RCC 7860 (cell line): ENCODE data around the gene INPP5F.
A peak's percentile ranks its signal among the peaks of the same experiment; 100 is the strongest.

Experiments
- DNase-seq: peaks from one replicate; pipeline ENCODE4 v3.0.0-alpha.2; 2015; ENCODE audit warnings: low spot score
- FAIRE-seq: peaks from 2 replicates; lab custom pipeline; 2012; peaks lifted over from hg19 to GRCh38; lab: Jason Lieb, UNC

The INPP5F gene

GRCh38 chr10:119807960-119808697 is 82.3 kb downstream of the INPP5F start:
- FAIRE-seq, result peak; percentile 64
- peak; percentile 73 for DNase-seq

DNA sequence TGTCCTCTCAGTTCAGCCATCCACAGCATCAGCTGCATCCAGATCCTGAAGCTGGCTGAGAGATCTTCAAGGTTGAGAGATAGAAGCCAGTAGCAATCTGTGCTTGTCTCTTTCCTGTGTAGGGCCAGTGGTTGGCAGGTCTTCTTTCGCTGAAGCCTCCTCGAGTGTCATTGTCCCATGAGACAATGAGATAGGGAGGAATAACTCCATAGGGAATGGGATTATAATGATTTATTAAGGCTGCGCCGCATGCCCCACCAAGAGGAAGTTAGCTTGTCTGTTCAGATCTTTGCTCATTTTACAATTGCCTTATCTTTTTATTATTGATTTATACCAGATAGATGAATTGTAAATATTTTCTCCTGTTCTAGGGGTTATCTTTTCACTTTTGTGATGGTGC is 85.3 kb downstream of the INPP5F start:
- DNase-seq, result no peak
- FAIRE-seq, result no peak

DNA sequence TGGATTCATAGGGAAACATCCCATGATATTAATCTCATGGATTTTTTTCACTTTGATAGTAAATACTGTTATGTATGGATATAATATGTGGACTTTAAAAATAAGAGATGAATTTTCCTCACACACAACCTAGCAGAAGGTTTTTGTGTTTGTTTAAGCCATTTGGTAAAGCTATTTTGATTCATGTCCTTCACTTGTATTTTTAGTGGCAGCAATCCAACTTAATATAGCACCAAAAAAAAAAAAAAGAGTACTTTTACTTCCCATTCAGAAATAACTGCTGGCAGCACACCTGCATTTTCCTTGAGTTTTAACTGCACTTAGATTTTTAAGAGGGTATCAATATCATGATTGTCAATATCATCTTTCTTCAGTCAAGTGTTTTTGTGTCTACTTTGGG is 86.8 kb downstream of the INPP5F start:
- FAIRE-seq (no peak), DNase-seq (no peak)

- FAIRE-seq (no peak), DNase-seq (no peak)
Observed at GRCh38 chr10:119815671-119816070, 89.8 kb downstream of the INPP5F start.

DNA sequence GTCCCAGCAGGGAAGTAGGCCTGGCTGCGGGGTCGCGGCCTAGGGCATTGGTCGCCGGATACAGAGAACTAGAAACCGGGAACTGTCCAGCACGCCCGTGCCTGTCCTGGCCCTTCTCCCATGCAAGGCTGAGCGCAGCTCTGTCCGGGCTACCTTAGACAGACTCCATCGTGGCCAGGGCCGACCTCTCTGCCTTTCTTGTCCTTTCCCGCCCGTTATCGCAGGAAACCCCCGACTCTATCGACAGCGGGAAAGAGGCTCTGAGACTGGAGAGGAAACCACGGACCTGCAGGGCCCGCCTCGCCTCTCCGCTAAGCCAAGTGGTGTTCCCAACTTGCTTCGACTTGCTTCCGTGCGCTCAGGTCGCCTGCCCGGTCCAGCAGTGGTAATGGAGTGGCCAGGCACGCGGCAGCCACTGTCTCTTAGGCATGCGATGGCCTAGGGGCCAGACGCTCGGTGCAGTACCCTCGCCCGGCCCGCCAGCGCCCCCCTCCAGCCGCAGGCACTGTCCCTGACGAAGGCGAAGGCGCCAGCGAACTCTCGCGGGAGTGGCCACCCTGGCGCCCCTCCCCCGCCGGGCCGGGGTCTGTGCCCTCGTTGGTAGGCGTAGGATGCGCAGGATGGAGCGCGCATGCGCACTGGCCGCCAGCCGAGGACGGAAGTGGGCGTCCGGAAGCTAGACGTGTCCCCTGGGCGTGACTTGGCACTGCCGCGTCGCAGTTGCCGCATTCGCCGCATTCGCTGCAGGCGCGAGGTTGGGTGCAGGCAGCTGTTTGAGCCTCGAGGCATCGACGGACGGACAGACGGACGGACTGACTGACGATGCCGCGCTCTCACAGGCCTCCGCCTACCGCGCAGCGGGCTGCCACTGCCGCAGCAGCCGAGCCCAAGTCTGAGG is 92.4 kb downstream of the INPP5F start:
- FAIRE-seq, result no peak
- DNase-seq, result no peak

GRCh38 chr10:119818889-119819270 is 93.0 kb downstream of the INPP5F start:
- DNase-seq, result no peak
- no peak for FAIRE-seq

DNA sequence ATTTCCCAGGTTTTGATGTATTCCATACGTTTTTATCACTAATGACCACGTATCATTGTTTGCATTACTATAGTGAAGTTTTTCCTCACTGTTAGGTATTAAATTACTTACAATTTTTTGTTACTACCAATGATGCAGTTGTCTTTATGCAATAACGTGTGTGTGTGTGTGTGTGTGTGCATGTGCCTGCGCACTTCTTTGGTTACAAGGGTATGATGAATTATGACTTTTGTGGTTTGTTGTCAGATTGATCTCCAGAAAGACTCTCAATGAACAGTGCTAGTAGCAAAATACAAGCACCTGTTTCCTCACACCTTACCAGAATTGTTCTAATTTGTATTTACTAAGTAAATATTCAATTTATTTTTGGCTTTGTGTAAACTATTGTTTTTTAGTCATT is 95.3 kb downstream of the INPP5F start:
- FAIRE-seq (no peak), DNase-seq (no peak)

DNA sequence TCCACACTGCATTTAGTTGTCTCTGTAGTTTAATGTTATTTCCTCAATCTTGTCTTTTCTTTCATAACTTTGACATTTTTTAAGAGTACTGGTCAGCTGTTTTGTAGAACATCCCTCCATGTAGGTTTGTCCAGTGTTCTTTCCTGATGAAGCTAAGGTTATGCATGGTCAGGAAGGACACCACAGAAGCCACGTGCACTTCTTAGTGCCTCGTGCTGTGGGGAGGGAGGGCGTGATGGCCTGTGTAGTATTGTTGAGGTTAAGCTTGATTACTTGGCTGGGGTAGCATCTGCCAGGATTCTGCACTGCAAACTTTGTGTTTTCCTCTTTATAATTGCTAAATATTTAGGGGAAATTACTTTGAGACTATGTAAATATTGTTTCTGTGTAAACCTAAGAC is 98.4 kb downstream of the INPP5F start:
- DNase-seq, result no peak
- no peak for FAIRE-seq

GRCh38 chr10:119826771-119827170 is 100.9 kb downstream of the INPP5F start:
- FAIRE-seq, result no peak
- no peak for DNase-seq

- DNase-seq (no peak), FAIRE-seq (no peak)
Observed at GRCh38 chr10:119827430-119827829, 101.6 kb downstream of the INPP5F start.

DNA sequence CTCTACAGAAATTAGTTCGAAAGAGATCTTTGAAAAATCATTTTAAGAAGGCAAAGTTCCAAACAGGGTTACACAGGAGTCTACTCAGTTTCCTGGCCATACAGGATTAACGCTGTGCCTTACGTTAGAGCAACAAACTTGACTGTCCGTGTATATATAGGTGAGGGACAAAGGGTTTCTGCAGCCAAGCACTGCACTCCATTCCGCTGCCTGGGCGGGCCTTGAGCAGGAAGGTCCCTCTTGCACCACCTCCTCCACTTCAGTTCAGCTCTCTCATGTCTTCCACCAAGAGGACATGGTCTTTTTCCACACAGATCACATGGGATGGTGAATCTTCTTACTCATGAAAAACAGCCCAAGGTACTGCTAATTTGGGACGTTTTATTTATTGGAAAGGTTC is 103.6 kb downstream of the INPP5F start:
- DNase-seq, result no peak
- no peak for FAIRE-seq

- FAIRE-seq (no peak), DNase-seq (no peak)
Observed at GRCh38 chr10:119830851-119831250, 105.0 kb downstream of the INPP5F start.

GRCh38 chr10:119831656-119832055 is 105.8 kb downstream of the INPP5F start:
- FAIRE-seq, result no peak
- DNase-seq, result no peak

DNA sequence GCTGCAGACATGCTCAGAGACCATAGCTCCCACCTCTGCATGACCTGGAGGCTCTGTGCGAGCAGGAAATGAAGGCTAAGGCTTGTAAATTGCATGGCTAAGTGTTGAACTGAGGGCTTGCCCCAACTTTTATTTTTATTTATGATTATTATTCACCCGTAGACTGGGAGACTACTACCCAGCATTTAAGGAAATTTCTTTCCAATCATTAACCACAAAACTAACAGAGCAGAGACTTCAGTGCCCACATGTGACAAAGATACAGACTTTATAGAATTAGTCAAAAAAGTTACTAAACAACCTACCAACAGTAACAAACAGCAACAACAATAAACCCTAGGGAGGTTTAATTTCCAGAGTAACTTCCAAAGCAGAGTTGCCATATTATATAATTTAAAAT is 107.1 kb downstream of the INPP5F start:
- FAIRE-seq, result no peak
- DNase-seq, result no peak

- FAIRE-seq, result peak; percentile 73
Observed at GRCh38 chr10:119834188-119834587, 108.3 kb downstream of the INPP5F start.

DNA sequence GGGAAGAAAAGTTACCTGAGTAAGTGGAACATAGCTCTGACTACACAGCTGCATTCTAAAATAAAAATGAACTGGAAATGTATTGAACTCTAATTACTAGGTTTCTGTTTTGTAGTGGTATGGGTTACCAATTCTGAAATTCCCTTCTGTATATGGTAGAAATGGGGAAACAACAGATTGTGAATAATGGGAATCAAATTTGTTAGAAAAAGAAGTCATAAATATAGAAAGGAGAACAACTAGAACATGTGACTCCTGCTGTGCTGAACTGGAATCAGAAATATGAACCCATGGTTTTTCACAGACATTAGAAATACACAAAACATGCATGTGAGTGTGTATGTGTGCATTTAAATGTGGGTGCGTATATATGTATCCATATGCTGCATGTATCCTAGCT is 119.8 kb downstream of the INPP5F start:
- DNase-seq (no peak), FAIRE-seq (no peak)

More at GRCh38 chr10:119834188-119834587, 108.3 kb downstream of the INPP5F start:
- peak; percentile 71 for DNase-seq

DNA sequence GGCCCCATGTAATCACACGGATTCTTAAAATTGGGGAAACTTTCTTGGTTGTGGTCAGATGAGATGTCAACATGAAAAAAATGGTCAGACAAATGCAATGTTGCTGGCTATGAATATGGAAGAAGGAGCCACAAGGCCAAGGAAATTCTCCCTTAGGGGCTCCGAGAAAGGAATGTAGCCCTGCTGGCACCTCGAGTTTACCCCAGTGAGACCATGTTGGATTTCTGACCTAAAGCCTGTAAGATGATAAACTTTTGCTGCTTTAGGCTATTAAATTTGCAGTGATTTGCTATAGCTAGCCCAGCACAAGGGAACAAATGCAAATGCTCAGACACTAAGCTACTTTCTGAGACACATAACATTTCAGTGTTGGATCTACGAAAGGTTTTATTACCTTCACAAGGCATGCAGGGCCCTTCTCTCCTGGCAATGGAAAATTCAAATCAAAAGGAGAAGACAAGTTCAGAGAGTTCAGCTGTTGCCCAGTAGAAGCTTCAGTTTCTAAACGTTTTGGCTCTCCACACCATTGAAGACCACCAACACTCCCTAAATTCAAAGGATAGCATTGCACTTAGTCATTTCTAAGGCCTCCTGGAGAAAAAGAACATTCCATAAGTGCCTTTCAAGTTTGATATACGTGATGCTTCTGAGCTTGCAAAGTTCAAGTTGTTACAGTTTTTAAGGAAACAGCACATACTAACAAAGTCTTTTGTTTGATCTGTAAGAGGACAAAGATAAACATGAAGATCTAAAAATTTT is 123.4 kb downstream of the INPP5F start:
- DNase-seq (peak; percentile 72), FAIRE-seq (peak; percentile 35)

- FAIRE-seq (no peak), DNase-seq (no peak)
Observed at GRCh38 chr10:119849944-119850343, 124.1 kb downstream of the INPP5F start.

DNA sequence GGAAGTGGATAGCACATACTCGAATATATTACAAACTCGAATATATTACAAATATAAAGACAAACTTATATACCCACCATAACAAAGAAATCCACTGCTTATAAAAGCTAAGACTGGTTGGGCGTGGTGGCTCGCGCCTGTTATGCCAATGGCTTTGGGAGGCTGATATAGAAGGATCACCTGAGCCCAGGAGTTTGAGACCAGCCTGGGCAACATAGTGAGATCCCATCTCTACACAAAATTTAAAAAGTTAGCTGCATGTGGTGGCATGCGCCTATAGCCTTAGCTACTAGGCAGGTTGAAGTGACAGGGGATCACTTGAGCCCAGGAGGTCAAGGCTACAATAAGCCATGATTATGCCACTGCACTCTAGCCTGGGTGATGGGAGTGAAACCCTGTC is 126.4 kb downstream of the INPP5F start:
- DNase-seq, result no peak
- no peak for FAIRE-seq

DNA sequence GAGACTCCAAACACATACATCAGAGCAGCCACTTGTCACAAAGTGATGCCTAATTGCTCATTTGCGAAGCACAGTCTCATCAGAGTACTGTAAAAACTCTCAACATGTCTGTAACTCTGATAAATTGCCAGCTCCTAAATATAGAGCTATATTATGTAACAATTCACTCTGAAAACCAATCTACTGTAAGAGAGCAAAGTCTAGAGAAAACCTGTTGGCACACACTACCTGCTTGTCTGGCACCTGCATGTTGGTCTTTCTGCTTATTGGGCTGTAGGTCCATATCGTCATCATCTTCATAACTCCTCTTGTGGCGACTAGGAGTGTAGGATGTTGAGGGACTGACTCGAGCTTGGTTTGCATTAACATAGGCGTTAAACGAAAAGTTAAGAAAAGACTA is 127.0 kb downstream of the INPP5F start:
- FAIRE-seq (no peak), DNase-seq (no peak)

GRCh38 chr10:119853574-119853973 is 127.7 kb downstream of the INPP5F start:
- DNase-seq (no peak), FAIRE-seq (no peak)
